ENCODE results near the gene YY2. TPM values are rescaled to one million over a fixed set of nuclear protein-coding genes. Genes with fewer than 3 reads are reported as not detected.

YY2 gene
- 1 to 10 TPM in 2 of 10 donors, under 1 TPM in 8; 0.41 to 1.2 (median 0.72) TPM for total RNA-seq
- 1 to 10 TPM in 1 of 2 donors, under 1 TPM in 1; 0.61 to 1.4 TPM for polyA plus RNA-seq
- long read RNA-seq, donor 1, result 0 reads
- long read RNA-seq, donor 2, partial matches to known transcripts, result 0 of 1 reads
- long read RNA-seq, donor 2, other reads (novel, unspliced or antisense), result 0 of 1 reads
- long read RNA-seq, donor 3, partial matches to known transcripts, result 0 of 1 reads
- long read RNA-seq, donor 3, other reads (novel, unspliced or antisense), result 0 of 1 reads

DNA sequence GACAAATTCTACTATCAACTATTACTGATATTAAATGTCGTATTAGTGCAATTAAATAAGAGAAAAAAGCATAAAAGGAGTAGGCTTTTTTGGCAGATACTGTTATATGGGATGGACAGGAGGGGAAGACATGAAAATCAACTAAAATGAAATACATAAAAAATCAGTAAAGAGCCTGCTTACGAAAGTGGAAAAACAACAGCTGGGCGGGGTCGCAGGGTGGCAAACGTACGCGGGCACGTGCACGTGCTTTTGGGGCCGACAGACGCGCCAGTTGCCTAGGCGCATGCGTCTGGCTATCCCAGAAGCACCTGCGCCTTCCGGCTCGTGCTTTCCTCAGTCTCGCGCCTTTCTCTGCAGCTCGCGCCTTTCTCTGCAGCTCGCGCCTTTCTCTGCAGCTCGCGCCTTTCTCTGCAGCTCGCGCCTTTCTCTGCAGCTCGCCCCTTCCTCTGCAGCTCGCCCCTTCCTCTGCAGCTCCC, at the start of gene YY2:
Gene YY2 (plus strand): TSS at position 51 of the 479 bp plus-strand sequence. CDS start 498 bp downstream, outside the sequence.
- ATAC-seq (no peak), DNase-seq (no peak)
- Histone ChIP-seq H3K36me3 (peaks cover 0 to 67% (median 7%) of the 10 kb centered on the region in 9 donors), H3K4me1 (no peaks in the 10 kb centered on the region), H3K9me3 (no peaks in the 10 kb centered on the region), H3K27ac (no peak within 1 kb of the TSS), H3K4me3 (no peak within 1 kb of the TSS), H3K27me3 (peaks cover 0 to 4% (median 0%) of the 10 kb centered on the region in 7 donors)
- TF ChIP-seq, protein P1, sequence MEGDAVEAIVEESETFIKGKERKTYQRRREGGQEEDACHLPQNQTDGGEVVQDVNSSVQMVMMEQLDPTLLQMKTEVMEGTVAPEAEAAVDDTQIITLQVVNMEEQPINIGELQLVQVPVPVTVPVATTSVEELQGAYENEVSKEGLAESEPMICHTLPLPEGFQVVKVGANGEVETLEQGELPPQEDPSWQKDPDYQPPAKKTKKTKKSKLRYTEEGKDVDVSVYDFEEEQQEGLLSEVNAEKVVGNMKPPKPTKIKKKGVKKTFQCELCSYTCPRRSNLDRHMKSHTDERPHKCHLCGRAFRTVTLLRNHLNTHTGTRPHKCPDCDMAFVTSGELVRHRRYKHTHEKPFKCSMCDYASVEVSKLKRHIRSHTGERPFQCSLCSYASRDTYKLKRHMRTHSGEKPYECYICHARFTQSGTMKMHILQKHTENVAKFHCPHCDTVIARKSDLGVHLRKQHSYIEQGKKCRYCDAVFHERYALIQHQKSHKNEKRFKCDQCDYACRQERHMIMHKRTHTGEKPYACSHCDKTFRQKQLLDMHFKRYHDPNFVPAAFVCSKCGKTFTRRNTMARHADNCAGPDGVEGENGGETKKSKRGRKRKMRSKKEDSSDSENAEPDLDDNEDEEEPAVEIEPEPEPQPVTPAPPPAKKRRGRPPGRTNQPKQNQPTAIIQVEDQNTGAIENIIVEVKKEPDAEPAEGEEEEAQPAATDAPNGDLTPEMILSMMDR (IDR thresholded peaks at IDR 0.05), result no peak
- intact Hi-C loops (cut with DNase I), result no loop called here
- 92 to 98% methylated on average over 14 to 29 of the region's 29 CpGs for WGBS, 2 donors

DNA sequence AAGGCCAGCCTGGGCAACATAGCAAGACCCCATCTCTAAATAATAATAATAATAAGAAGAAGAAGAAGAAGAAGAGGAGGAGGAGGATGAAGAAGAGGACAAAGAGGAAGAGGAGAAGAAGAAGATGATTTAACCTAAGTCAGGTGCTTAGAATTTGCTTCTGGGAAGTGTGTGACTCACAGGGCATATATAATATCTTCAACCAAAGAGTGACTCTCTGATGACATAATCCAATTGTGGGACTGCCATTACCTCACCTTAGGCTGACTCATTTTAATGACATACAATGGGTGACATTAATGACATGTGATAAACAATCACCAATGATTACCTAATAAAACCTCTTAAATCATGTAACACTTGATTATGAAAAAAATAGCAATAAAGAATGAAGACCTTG, 49.1 kb upstream of the YY2 start:
- no peaks in the 10 kb centered on the region for H3K36me3 ChIP-seq
- H3K27ac ChIP-seq, result no peak overlapping the region
- intact Hi-C loops (cut with DNase I), result no loop called here
- no peak overlapping the region for H3K4me3 ChIP-seq
- no peaks in the 10 kb centered on the region for H3K27me3 ChIP-seq
- ATAC-seq (no peak), DNase-seq (no peak)
- H3K4me1 ChIP-seq, result no peaks in the 10 kb centered on the region
- TF ChIP-seq, protein P1 (IDR thresholded peaks at IDR 0.05), result no peak
- H3K9me3 ChIP-seq, result peaks cover 0 to 4% (median 0%) of the 10 kb centered on the region in 11 donors

DNA sequence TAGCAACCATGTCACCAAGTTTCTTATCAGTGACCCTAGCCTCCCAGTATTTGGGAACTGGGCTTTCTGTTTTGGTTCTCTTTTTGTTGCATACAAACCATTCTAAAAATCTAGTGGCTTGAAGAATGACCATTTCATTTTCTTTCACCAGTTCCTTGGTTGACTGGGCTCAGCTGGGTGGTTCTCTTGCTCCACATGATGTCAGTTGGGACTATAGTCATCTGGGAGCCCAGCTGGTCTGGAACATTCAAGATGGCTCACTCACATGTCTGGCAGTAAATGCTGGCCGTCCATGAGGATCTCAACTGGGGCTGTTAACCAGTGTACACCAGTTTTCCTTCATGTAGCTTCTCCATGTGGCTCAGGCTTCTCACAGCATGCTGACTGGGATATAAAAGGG, 44.0 kb upstream of the YY2 start:
- H3K9me3 ChIP-seq, result peaks cover 0 to 8% (median 0%) of the 10 kb centered on the region in 11 donors
- intact Hi-C loops (cut with DNase I), result no loop called here
- no peak for DNase-seq
- 81 to 82% methylated on average over 1 of the region's 1 CpG for WGBS, 2 donors
- TF ChIP-seq, protein P1 (IDR thresholded peaks at IDR 0.05), result no peak
- no peaks in the 10 kb centered on the region for H3K4me1 ChIP-seq
- H3K27ac ChIP-seq, result no peak overlapping the region
- ATAC-seq, result no peak
- no peak overlapping the region for H3K4me3 ChIP-seq
- H3K27me3 ChIP-seq, result no peaks in the 10 kb centered on the region
- H3K36me3 ChIP-seq, result no peaks in the 10 kb centered on the region

DNA sequence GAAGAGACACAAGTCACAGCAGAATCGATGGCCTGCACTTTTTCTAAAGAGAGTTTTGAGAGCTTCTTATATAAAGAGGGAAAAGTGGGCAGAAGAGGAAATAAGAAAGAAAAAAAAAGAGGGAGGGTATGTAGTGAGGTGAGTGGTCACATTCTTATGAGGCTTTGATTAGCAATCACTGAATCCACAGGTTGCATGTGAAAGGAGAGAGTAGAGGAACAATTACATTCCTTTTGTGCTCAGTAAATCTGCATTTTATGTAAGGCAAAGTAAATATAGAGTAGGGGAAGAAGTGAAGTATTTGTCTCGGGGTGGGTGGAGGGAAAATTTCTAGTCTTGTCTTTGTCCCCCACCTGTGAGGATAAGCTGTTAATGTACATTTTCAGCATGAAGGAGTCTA, 43.2 kb upstream of the YY2 start:
- WGBS, 2 donors, result 82 to 86% methylated on average over 2 of the region's 2 CpGs
- ATAC-seq, result no peak
- Histone ChIP-seq H3K36me3 (no peaks in the 10 kb centered on the region), H3K4me1 (no peaks in the 10 kb centered on the region), H3K27me3 (no peaks in the 10 kb centered on the region), H3K4me3 (no peak overlapping the region), H3K27ac (no peak overlapping the region), H3K9me3 (peaks cover 0 to 8% (median 0%) of the 10 kb centered on the region in 11 donors)
- intact Hi-C loops (cut with DNase I), result no loop called here
- TF ChIP-seq, protein P1 (IDR thresholded peaks at IDR 0.05), result no peak
- no peak for DNase-seq

All from heart right ventricle (tissue), 16 donors.